OCI-LY3 (cell line): Measurements from ENCODE around the gene TTLL5.

Source experiments
- H2AFZ ChIP-seq: fragments of 200-600, 300-600 bp; shearing (Covaris generic); 2 replicates; pipeline ENCODE4 v1.6.0; 2014; ENCODE audit warnings: antibody characterized with exemption, low read depth, low read length
- H3K27ac ChIP-seq: fragments of 200-600, 300-600 bp; sonication (generic); 2 replicates; pipeline ENCODE4 v1.5.1; 2014; ENCODE audit warnings: mild to moderate bottlenecking, low read length, moderate library complexity, mixed read lengths
- H3K27me3 ChIP-seq: fragments of 200-600, 300-600 bp; sonication (generic); 2 replicates; pipeline ENCODE4 v1.6.1; 2014; ENCODE audit warnings: low read depth, low read length, mixed read lengths
- H3K36me3 ChIP-seq: fragments of 200-600, 300-600 bp; sonication (generic); replicated peaks from 2 replicates; pipeline ENCODE3; 2014; ENCODE audit warnings: low read depth, low read length, mixed read lengths
- H3K4me1 ChIP-seq: fragments of 300-600, 200-600 bp; sonication (generic); 2 replicates; pipeline ENCODE4 v1.6.1; 2014; ENCODE audit warnings: low read length, mixed read lengths
- H3K4me2 ChIP-seq: fragments of 200-600, 300-600 bp; sonication (generic); 2 replicates; pipeline ENCODE4 v1.6.1; 2014; ENCODE audit warnings: low read length, mixed read lengths
- H3K4me3 ChIP-seq: fragments of 300-600, 200-600 bp; sonication (generic); 2 replicates; pipeline ENCODE4 v1.5.1; 2014; ENCODE audit warnings: antibody characterized with exemption, mild to moderate bottlenecking, low read length, moderate library complexity
- H3K79me2 ChIP-seq: fragments of 300-600, 200-600 bp; shearing (Covaris generic); 2 replicates; pipeline ENCODE4 v1.6.1; 2014; ENCODE audit warnings: mild to moderate bottlenecking, low read length, mixed read lengths
- H3K9ac ChIP-seq: fragments of 300-600, 200-600 bp; shearing (Covaris generic); 2 replicates; pipeline ENCODE4 v1.6.0; 2014; ENCODE audit warnings: mild to moderate bottlenecking, low read length, moderate library complexity
- H3K9me3 ChIP-seq: fragments of 200-600, 300-600 bp; shearing (Covaris generic); 2 replicates; pipeline ENCODE4 v1.6.1; 2014; ENCODE audit warnings: low read length, mixed read lengths; ENCODE audit not compliant: insufficient read depth
- H4K20me1 ChIP-seq: fragments of 200-600, 300-600 bp; sonication (generic); 2 replicates; pipeline ENCODE4 v1.6.1; 2016; ENCODE audit warnings: low read length, mixed read lengths; ENCODE audit not compliant: insufficient read depth
- CTCF ChIP-seq: fragments of 200-600, 300-600 bp; sonication (generic); IDR thresholded peaks from 2 replicates; pipeline ENCODE4 v1.5.1; 2014; ENCODE audit warnings: antibody characterized with exemption, low read length, low read depth
- EZH2phosphoT487 ChIP-seq: fragments of 200-600 bp; shearing (Covaris generic); IDR thresholded peaks from 2 replicates; pipeline ENCODE4 v1.6.1; 2018; ENCODE audit warnings: antibody characterized with exemption, mixed run types, low read depth

The TTLL5 gene

GRCh38 chr14:75876530-75876929 is 215.5 kb downstream of the TTLL5 start:
- Histone ChIP-seq H4K20me1 (no peaks in the 10 kb centered on the region), H3K9me3 (no peaks in the 10 kb centered on the region), H3K9ac (no peak overlapping the region), H3K4me1 (peaks cover 8% of the 10 kb centered on the region), H3K27ac (no peak overlapping the region), H3K36me3 (peaks cover 2% of the 10 kb centered on the region), H3K27me3 (no peaks in the 10 kb centered on the region), H3K4me2 (no peak overlapping the region), H3K4me3 (no peak overlapping the region), H3K79me2 (no peaks in the 10 kb centered on the region), H2AFZ (no peak overlapping the region)
- no peak for TF ChIP-seq CTCF
- TF ChIP-seq EZH2phosphoT487: no peak

DNA sequence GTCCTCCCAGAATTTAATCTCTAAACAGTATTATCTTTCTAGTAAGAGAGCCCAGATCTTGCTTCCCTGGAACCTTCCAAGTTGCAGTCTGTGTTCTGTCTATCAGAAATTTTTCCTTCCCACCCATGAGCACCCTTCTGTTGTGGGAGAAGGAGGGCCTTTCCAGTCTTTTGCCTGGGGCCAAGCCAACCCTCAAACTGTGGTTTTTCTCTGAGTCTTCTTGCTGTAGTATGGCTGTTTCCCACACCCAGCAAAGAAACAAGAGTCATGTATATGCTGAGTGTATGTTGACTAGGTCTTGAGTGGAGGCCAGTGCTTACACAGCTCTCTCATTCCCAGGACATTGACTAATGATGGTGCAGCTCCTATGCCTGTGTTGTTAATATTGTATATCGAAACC is 216.2 kb downstream of the TTLL5 start:
- no peak overlapping the region for H2AFZ ChIP-seq
- H3K4me2 ChIP-seq: no peak overlapping the region
- H3K27ac ChIP-seq: no peak overlapping the region
- peaks cover 8% of the 10 kb centered on the region for H3K4me1 ChIP-seq
- no peaks in the 10 kb centered on the region for H3K27me3 ChIP-seq
- H3K36me3 ChIP-seq: peaks cover 2% of the 10 kb centered on the region
- no peak overlapping the region for H3K9ac ChIP-seq
- H4K20me1 ChIP-seq: no peaks in the 10 kb centered on the region
- H3K9me3 ChIP-seq: no peaks in the 10 kb centered on the region
- no peaks in the 10 kb centered on the region for H3K79me2 ChIP-seq
- TF ChIP-seq EZH2phosphoT487 (no peak), CTCF (no peak)
- H3K4me3 ChIP-seq: no peak overlapping the region

DNA sequence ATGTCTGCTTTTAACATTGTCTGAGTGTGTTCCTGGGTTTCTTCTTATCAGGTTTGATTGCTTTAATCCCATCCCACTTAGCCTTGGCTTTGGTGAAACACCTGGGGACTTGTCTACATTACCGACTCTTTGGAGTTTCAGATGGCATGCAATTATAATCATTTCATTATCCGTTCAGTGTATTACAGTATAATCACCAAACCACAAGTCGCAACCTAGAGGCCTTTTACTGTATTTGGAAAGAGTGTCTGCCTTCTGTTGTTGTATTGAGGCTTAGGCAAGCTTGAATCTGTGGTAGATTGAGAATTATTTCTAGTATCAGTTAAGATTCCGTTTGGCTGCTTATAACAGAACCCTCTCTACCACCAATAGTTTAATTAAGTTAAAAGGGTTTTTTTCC is 216.8 kb downstream of the TTLL5 start:
- Histone ChIP-seq H3K27me3 (no peaks in the 10 kb centered on the region), H3K9ac (no peak overlapping the region), H3K27ac (no peak overlapping the region), H4K20me1 (no peaks in the 10 kb centered on the region), H3K4me3 (no peak overlapping the region), H2AFZ (no peak overlapping the region), H3K9me3 (no peaks in the 10 kb centered on the region), H3K4me2 (no peak overlapping the region), H3K4me1 (peaks cover 8% of the 10 kb centered on the region), H3K79me2 (no peaks in the 10 kb centered on the region), H3K36me3 (peaks cover 2% of the 10 kb centered on the region)
- no peak for TF ChIP-seq CTCF
- TF ChIP-seq EZH2phosphoT487: no peak

- Histone ChIP-seq H4K20me1 (no peaks in the 10 kb centered on the region), H3K79me2 (no peaks in the 10 kb centered on the region), H3K4me2 (no peak overlapping the region), H3K36me3 (peaks cover 3% of the 10 kb centered on the region), H3K4me3 (no peak overlapping the region), H3K9me3 (no peaks in the 10 kb centered on the region), H2AFZ (no peak overlapping the region), H3K4me1 (peaks cover 8% of the 10 kb centered on the region), H3K9ac (no peak overlapping the region), H3K27me3 (no peaks in the 10 kb centered on the region), H3K27ac (no peak overlapping the region)
- TF ChIP-seq EZH2phosphoT487: no peak
- no peak for TF ChIP-seq CTCF
These were observed 218.0 kb downstream of the TTLL5 start for GRCh38 chr14:75879031-75879430.
